Sigmoid colon (tissue), 7 donors: Measurements from ENCODE around the gene LATS2. TPM values are rescaled to one million over a fixed set of nuclear protein-coding genes. Genes with fewer than 3 reads are reported as not detected.

Experiments
- DNase-seq: peaks from one replicate; pipeline ENCODE4 v3.0.0-alpha.2; 2019
- H3K27ac ChIP-seq, 4 donors: fragments of 200-600 bp; sonication (generic); one replicate each; pipeline ENCODE4 v1.5.1; 2016 to 2019; ENCODE audit warnings: mild to moderate bottlenecking in 1 of 4
- H3K27me3 ChIP-seq, 3 donors: fragments of 200-600 bp; sonication (generic); one replicate each; pipeline ENCODE4 v1.5.1; 2019; ENCODE audit warnings: mild to moderate bottlenecking in 1 of 3
- H3K36me3 ChIP-seq, 4 donors: fragments of 200-600 bp; sonication (generic); one replicate each; pipeline ENCODE4 v1.5.1; 2016 to 2019
- H3K4me1 ChIP-seq, 4 donors: fragments of 200-600 bp; sonication (generic); one replicate each; pipeline ENCODE4 v1.5.1; 2017 to 2019
- H3K4me3 ChIP-seq, 4 donors: fragments of 200-600 bp; sonication (generic); one replicate each; pipeline ENCODE4 v1.5.1; 2017 to 2019; ENCODE audit warnings: mild to moderate bottlenecking in 2 of 4, moderate library complexity in 1 of 4
- H3K9me3 ChIP-seq, 4 donors: fragments of 200-600 bp in 3 of 4; sonication (generic) in 3 of 4; one replicate each; pipeline versions ENCODE4 v1.5.1 to v1.6.1; 2013 to 2019
- CTCF ChIP-seq, 4 experiments: fragments of 450-650 bp in 3 of 4; fragments of 200-600 bp in 1 of 4; IDR thresholded peaks; one replicate each; pipeline ENCODE4 v1.5.1; 2016 to 2019; ENCODE audit warnings: antibody characterized with exemption in 4 of 4, mild to moderate bottlenecking in 3 of 4, moderate library complexity in 2 of 4
- EP300 ChIP-seq, 4 donors: sonication (generic); formaldehyde crosslinking; IDR thresholded peaks; one replicate each; pipeline ENCODE4 v1.6.1; 2017; ENCODE audit warnings: antibody characterized with exemption in 4 of 4
- POLR2A ChIP-seq, 2 donors: fragments of 450-650 bp; IDR thresholded peaks; one replicate each; pipeline ENCODE4 v1.6.1; 2016; ENCODE audit warnings: antibody characterized with exemption in 2 of 2, mild to moderate bottlenecking in 2 of 2, moderate library complexity in 2 of 2
- POLR2AphosphoS5 ChIP-seq, 4 donors: sonication (generic); formaldehyde crosslinking; IDR thresholded peaks; one replicate each; pipeline ENCODE4 v1.6.1; 2017; ENCODE audit warnings: antibody characterized with exemption in 4 of 4
- WGBS, 2 donors: extraction: QIAGEN DNeasy Blood & Tissue Kit; methylation state at CpG; one replicate each; pipeline ENCODE4 v1.1.7; 2013; 5-methylcytosine and 5-hydroxymethylcytosine counted together
- intact Hi-C: fragments of 100-400 bp; cut with DNase I; formaldehyde crosslinking; loops from one replicate; pipeline ENCODE4 v1.15.1; 2023
- polyA plus RNA-seq, 3 donors: library from polyadenylated mRNA; stranded (reverse); fragments of 200-250 nt; gene quantifications; one replicate each; pipeline ENCODE4 v1.2.3, GENCODE V29; 2013
- total RNA-seq, 4 donors: library from RNA; depleted of rRNA; stranded (reverse); fragments of >200 nt; gene quantifications; one replicate each; pipeline ENCODE4 v1.1.0, GENCODE V29; 2016
- donor health status: healthy with polysubstance abuse.
- donor health status: Bipolar disorder and iron deficiency.
- donor health status: healthy.

LATS2 gene
- total and polyA plus RNA-seq, 7 donors: 3.7 to 45.5 (median 21.8) TPM

- peaks cover 14 to 63% (median 39%) of the 10 kb centered on the region in 4 donors for H3K36me3 ChIP-seq
- 94 to 97% methylated on average over 44 of the region's 44 CpGs for WGBS, 2 donors
These were observed 72.3 kb downstream of the LATS2 start for GRCh38 chr13:20988909-20989655.

GRCh38 chr13:20988033-20988908, 73.1 kb downstream of the LATS2 start:
- H3K36me3 ChIP-seq: peaks cover 18 to 69% (median 39%) of the 10 kb centered on the region in 4 donors
- intact Hi-C loops: no loop called here
- 96 to 97% methylated on average over 87 of the region's 87 CpGs for WGBS, 2 donors

More at GRCh38 chr13:20988909-20989655, 72.3 kb downstream of the LATS2 start:
- intact Hi-C loops: no loop called here
- Histone ChIP-seq H3K4me3 (no peak overlapping the region), H3K27me3 (no peaks in the 10 kb centered on the region), H3K4me1 (peaks cover 0 to 12% (median 4%) of the 10 kb centered on the region in 4 donors), H3K27ac (no peak overlapping the region), H3K9me3 (no peaks in the 10 kb centered on the region)
- no peak for DNase-seq
- TF ChIP-seq POLR2A (IDR thresholded peaks at IDR 0.05) (no peak), CTCF (IDR thresholded peaks at IDR 0.05) (no peak), EP300 (IDR thresholded peaks at IDR 0.05) (no peak), POLR2AphosphoS5 (IDR thresholded peaks at IDR 0.05) (no peak)

GRCh38 chr13:20987599-20987998, 73.8 kb downstream of the LATS2 start:
- no peaks in the 10 kb centered on the region for H3K27me3 ChIP-seq
- peaks cover 21 to 75% (median 41%) of the 10 kb centered on the region in 4 donors for H3K36me3 ChIP-seq
- no peaks in the 10 kb centered on the region for H3K9me3 ChIP-seq
- TF ChIP-seq POLR2AphosphoS5 (IDR thresholded peaks at IDR 0.05) (no peak), EP300 (IDR thresholded peaks at IDR 0.05) (no peak), POLR2A (IDR thresholded peaks at IDR 0.05) (no peak), CTCF (IDR thresholded peaks at IDR 0.05) (no peak)
- H3K4me1 ChIP-seq: no peaks in the 10 kb centered on the region
- intact Hi-C loops: no loop called here
- no peak for DNase-seq
- no peak overlapping the region for H3K4me3 ChIP-seq
- WGBS, 2 donors: 93 to 96% methylated on average over 11 of the region's 11 CpGs
- no peak overlapping the region for H3K27ac ChIP-seq

More at GRCh38 chr13:20988033-20988908, 73.1 kb downstream of the LATS2 start:
- H3K4me3 ChIP-seq: no peak overlapping the region
- no peak for TF ChIP-seq EP300 (IDR thresholded peaks at IDR 0.05)
- peaks cover 0 to 3% (median 2%) of the 10 kb centered on the region in 4 donors for H3K4me1 ChIP-seq
- no peaks in the 10 kb centered on the region for H3K27me3 ChIP-seq
- DNase-seq: no peak
- no peaks in the 10 kb centered on the region for H3K9me3 ChIP-seq
- H3K27ac ChIP-seq: no peak overlapping the region

- intact Hi-C loops: no loop called here
- Histone ChIP-seq H3K27me3 (no peaks in the 10 kb centered on the region), H3K4me3 (no peak overlapping the region), H3K36me3 (peaks cover 36 to 85% (median 49%) of the 10 kb centered on the region in 4 donors), H3K4me1 (no peaks in the 10 kb centered on the region), H3K9me3 (no peaks in the 10 kb centered on the region), H3K27ac (no peak overlapping the region)
- no peak for TF ChIP-seq EP300 (IDR thresholded peaks at IDR 0.05)
- no peak for TF ChIP-seq CTCF (IDR thresholded peaks at IDR 0.05)
- no peak for TF ChIP-seq POLR2A (IDR thresholded peaks at IDR 0.05)
- TF ChIP-seq POLR2AphosphoS5 (IDR thresholded peaks at IDR 0.05): no peak
- WGBS, 2 donors: 92 to 95% methylated on average over 2 of the region's 2 CpGs
- no peak for DNase-seq
These were observed 76.5 kb downstream of the LATS2 start for GRCh38 chr13:20984879-20985278.

- Histone ChIP-seq H3K4me3 (no peak overlapping the region), H3K36me3 (peaks cover 39 to 85% (median 46%) of the 10 kb centered on the region in 4 donors), H3K4me1 (no peaks in the 10 kb centered on the region), H3K9me3 (no peaks in the 10 kb centered on the region), H3K27ac (no peak overlapping the region), H3K27me3 (no peaks in the 10 kb centered on the region)
- TF ChIP-seq POLR2AphosphoS5 (IDR thresholded peaks at IDR 0.05): no peak
- no peak for TF ChIP-seq POLR2A (IDR thresholded peaks at IDR 0.05)
- no peak for TF ChIP-seq EP300 (IDR thresholded peaks at IDR 0.05)
- no peak for TF ChIP-seq CTCF (IDR thresholded peaks at IDR 0.05)
- intact Hi-C loops: no loop called here
- no peak for DNase-seq
- 96 to 97% methylated on average over 11 of the region's 11 CpGs for WGBS, 2 donors
These were observed 78.0 kb downstream of the LATS2 start for GRCh38 chr13:20983386-20983785.
